Measurements from ENCODE around the gene NKRF. TPM values are rescaled to one million over a fixed set of nuclear protein-coding genes. Genes with fewer than 3 reads are reported as not detected.
A peak's percentile ranks its signal among the peaks of the same experiment; 100 is the strongest.

The NKRF gene
- total and polyA plus RNA-seq, 9 of the 15 experiments (the other 6 are each of a cell fraction or from before 2014, with no cell fraction given) = 8.9 to 31.9 (median 19.0) TPM

DNA sequence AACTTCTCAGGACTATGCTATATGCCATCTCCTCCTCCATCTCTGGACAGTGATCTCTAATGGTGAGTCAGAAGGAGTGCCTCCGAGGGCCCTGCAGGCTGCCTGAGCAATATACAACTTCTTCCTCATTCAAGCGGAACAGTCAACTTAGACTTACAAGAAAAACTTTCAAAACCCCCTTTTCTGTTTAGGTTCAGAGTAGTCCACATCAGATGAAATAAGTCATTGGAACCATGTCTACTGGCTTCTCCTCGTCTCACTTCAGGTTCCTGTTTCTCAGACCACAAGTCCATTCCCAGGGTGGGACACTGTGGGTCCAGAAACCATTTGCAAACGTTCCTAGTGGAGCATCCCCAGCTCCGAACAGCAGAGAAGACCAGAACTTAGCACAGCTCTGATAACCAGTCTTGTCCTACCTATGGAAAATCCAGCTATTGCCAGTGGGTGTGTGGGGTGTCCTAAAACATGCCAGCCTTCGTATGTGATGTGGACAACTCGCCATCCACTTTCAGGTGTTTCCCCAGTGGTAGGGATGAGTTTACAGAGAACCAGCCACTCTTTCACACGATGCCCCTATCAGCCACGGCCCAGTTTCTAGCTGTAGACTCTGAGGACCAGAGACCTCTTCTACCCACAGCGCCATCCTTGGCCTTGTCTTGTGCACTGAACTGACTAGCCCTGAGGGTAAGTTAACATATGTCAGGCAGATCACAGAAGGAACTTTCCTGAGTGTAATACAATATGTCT is 32.7 kb upstream of the NKRF start:
- FAIRE-seq = no peak
- H2AFZ ChIP-seq (ENCODE audit: low read depth, low read length) = no peak overlapping the region
- ATAC-seq = no peak
- H3K27ac ChIP-seq (ENCODE audit: extremely low read depth, low read depth, low read length) = no peak overlapping the region
- no peak overlapping the region for H3K9ac ChIP-seq (ENCODE audit: insufficient read depth in 1 of 2, low read depth in 2 of 2, low read length in 2 of 2)
- intact Hi-C loops (cut with micrococcal nuclease) = no loop called here
- H3K4me3 ChIP-seq = no peak overlapping the region
- TSS peak; percentile 25 for BruUV-seq (replicated peaks)
- H3K36me3 ChIP-seq (ENCODE audit: control insufficient read depth, insufficient read depth, low read length) = peaks cover 37% of the 10 kb centered on the region; the same call in 2 of the 3 replicates
- H3K9me1 ChIP-seq (ENCODE audit: control insufficient read depth, insufficient read depth, low read length) = no peaks in the 10 kb centered on the region
- no peak for DNase-seq (ENCODE audit: extremely low read depth in 1 of 4, low spot score in 3 of 4)
- in situ Hi-C loops (cut with MboI) = no loop called here
- ChIA-PET POLR2A (no interaction called here), CTCF (ENCODE audit: low intra/inter-chr PET ratio) (no interaction called here)
- no peaks in the 10 kb centered on the region for H3K79me2 ChIP-seq (ENCODE audit: control insufficient read depth, insufficient read depth, low read length)
- WGBS (ENCODE audit: insufficient coverage, low coverage, missing lambda C conversion rate) = 80% methylated on average over 9 of the region's 10 CpGs
- H3K27me3 ChIP-seq (ENCODE audit: control insufficient read depth in 2 of 2, insufficient read depth in 2 of 2, low read length in 2 of 2) = no peaks in the 10 kb centered on the region
- H4K20me1 ChIP-seq (replicated peaks; ENCODE audit: control insufficient read depth, insufficient read depth, low read length) = no peaks in the 10 kb centered on the region; the same call in 1 of the 2 replicates
- H3K9me3 ChIP-seq (replicated peaks; ENCODE audit: control insufficient read depth, insufficient read depth, low read depth, low read length) = no peaks in the 10 kb centered on the region
- H3K4me2 ChIP-seq (ENCODE audit: insufficient read depth, low read length) = no peak overlapping the region
- TF ChIP-seq ZNF707 (CRISPR knock-in tag; conservative IDR thresholded peaks at IDR 0.05) (no peak), REST (IDR thresholded peaks at IDR 0.05; ENCODE audit: borderline replicate concordance) (no peak), REST (CRISPR knock-in tag; IDR thresholded peaks at IDR 0.05; ENCODE audit: low read depth) (no peak), ZNF134 (CRISPR knock-in tag; conservative IDR thresholded peaks at IDR 0.05) (no peak), PCBP1 (IDR thresholded peaks at IDR 0.05; ENCODE audit: low read depth, low read length, poor library complexity, severe bottlenecking) (no peak), ETV5 (CRISPR knock-in tag; IDR thresholded peaks at IDR 0.05; ENCODE audit: low read depth) (no peak)
- TF ChIP-seq, protein P1, sequence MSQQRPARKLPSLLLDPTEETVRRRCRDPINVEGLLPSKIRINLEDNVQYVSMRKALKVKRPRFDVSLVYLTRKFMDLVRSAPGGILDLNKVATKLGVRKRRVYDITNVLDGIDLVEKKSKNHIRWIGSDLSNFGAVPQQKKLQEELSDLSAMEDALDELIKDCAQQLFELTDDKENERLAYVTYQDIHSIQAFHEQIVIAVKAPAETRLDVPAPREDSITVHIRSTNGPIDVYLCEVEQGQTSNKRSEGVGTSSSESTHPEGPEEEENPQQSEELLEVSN (IDR thresholded peaks at IDR 0.05; ENCODE audit: borderline replicate concordance in 1 of 2, extremely low read depth in 1 of 2, insufficient read depth in 1 of 2, insufficient read length in 1 of 2, low read depth in 1 of 2, low read length in 1 of 2, poor library complexity in 1 of 2, severe bottlenecking in 1 of 2) = no peak
- no peaks in the 10 kb centered on the region for H3K4me1 ChIP-seq (replicated peaks in 1 of 2; ENCODE audit: control insufficient read depth in 2 of 2, insufficient read depth in 2 of 2, low read length in 2 of 2)
